ENCODE results near the gene XRRA1. TPM values are rescaled to one million over a fixed set of nuclear protein-coding genes. Genes with fewer than 3 reads are reported as not detected.

XRRA1 gene
- total RNA-seq, 2 donors from 2014 or later, result 7.2 to 9.0 TPM

DNA sequence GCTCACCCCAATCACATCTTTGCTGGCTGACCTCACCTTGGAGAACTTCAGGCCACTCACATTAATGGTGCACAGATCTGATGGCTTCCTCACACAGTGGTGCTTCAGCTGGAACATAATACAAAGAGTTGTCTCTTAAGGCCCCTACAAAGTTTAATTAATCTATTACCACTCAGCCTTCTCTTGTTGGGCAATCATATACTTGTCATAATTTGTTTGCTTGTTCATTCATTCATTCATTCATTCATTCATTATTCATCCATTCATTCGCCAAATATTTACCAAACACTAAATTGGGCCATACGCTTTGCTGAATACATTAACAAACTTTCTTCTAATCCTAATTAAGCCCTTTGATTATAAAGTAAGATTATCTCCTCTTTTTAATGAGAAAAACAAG, 15.1 kb downstream of the XRRA1 start:
- Histone ChIP-seq H3K27me3 (ENCODE audit: control insufficient read depth, insufficient read depth, low read length, poor library complexity, severe bottlenecking) (no peaks in the 10 kb centered on the region), H3K4me3 (ENCODE audit: low read length) (no peak overlapping the region), H3K9ac (ENCODE audit: extremely low read depth, low read length, poor library complexity, severe bottlenecking) (no peak overlapping the region), H3K27ac (ENCODE audit: low read depth, low read length) (no peak overlapping the region), H3K9me3 (ENCODE audit: control insufficient read depth, low read length) (no peaks in the 10 kb centered on the region), H3K36me3 (ENCODE audit: control insufficient read depth, insufficient read depth, low read length) (peaks cover 60% of the 10 kb centered on the region), H3K4me1 (ENCODE audit: control insufficient read depth, insufficient read depth, low read length) (no peaks in the 10 kb centered on the region)
- Mint-ChIP-seq H3K36me3 (ENCODE audit: low read depth) (peaks cover 8% of the 10 kb centered on the region), H3K9me3 (no peaks in the 10 kb centered on the region), H3K4me1 (no peaks in the 10 kb centered on the region), H3K27ac (no peak overlapping the region), H3K4me3 (no peak overlapping the region), H3K27me3 (ENCODE audit: insufficient read depth) (no peaks in the 10 kb centered on the region)
- 100% methylated on average over 1 to 2 of the region's 2 CpGs for WGBS, 2 experiments (ENCODE audit: insufficient coverage in 1 of 2, insufficient read length in 1 of 2)
- no peak for DNase-seq
- TF ChIP-seq, protein P1, sequence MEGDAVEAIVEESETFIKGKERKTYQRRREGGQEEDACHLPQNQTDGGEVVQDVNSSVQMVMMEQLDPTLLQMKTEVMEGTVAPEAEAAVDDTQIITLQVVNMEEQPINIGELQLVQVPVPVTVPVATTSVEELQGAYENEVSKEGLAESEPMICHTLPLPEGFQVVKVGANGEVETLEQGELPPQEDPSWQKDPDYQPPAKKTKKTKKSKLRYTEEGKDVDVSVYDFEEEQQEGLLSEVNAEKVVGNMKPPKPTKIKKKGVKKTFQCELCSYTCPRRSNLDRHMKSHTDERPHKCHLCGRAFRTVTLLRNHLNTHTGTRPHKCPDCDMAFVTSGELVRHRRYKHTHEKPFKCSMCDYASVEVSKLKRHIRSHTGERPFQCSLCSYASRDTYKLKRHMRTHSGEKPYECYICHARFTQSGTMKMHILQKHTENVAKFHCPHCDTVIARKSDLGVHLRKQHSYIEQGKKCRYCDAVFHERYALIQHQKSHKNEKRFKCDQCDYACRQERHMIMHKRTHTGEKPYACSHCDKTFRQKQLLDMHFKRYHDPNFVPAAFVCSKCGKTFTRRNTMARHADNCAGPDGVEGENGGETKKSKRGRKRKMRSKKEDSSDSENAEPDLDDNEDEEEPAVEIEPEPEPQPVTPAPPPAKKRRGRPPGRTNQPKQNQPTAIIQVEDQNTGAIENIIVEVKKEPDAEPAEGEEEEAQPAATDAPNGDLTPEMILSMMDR (conservative IDR thresholded peaks at IDR 0.05), result no peak

DNA sequence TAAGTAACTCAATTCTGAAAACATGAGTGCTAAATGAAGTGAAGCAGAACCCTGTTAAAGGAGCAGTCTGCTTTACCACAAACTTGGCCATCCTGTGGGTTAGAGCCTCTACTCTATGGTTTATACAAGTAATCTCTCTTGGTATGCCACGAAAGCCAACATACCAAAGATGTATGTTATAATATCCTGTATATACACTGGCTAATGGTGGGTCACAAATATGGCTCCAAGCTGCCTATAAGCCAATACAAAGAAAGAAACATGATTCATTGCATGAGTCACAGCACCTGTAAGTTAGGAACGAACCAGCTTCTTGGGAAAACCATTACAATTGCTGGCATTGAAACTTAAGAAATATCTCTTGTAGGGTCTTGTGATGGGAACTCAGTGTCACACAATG, 16.1 kb downstream of the XRRA1 start:
- DNase-seq, result no peak
- Histone ChIP-seq H3K9ac (ENCODE audit: extremely low read depth, low read length, poor library complexity, severe bottlenecking) (no peak overlapping the region), H3K4me1 (ENCODE audit: control insufficient read depth, insufficient read depth, low read length) (no peaks in the 10 kb centered on the region), H3K27ac (ENCODE audit: low read depth, low read length) (no peak overlapping the region), H3K27me3 (ENCODE audit: control insufficient read depth, insufficient read depth, low read length, poor library complexity, severe bottlenecking) (no peaks in the 10 kb centered on the region), H3K4me3 (ENCODE audit: low read length) (no peak overlapping the region), H3K36me3 (ENCODE audit: control insufficient read depth, insufficient read depth, low read length) (peaks cover 60% of the 10 kb centered on the region), H3K9me3 (ENCODE audit: control insufficient read depth, low read length) (no peaks in the 10 kb centered on the region)
- no peak overlapping the region for H3K27ac Mint-ChIP-seq
- no peak overlapping the region for H3K4me3 Mint-ChIP-seq
- WGBS, 2 experiments (ENCODE audit: insufficient coverage in 1 of 2, insufficient read length in 1 of 2), result 75 to 98% methylated on average over 1 to 2 of the region's 2 CpGs
- no peaks in the 10 kb centered on the region for H3K9me3 Mint-ChIP-seq
- H3K27me3 Mint-ChIP-seq (ENCODE audit: insufficient read depth), result no peaks in the 10 kb centered on the region
- H3K4me1 Mint-ChIP-seq, result no peaks in the 10 kb centered on the region
- TF ChIP-seq, protein P1 (conservative IDR thresholded peaks at IDR 0.05), result no peak
- peaks cover 6% of the 10 kb centered on the region for H3K36me3 Mint-ChIP-seq (ENCODE audit: low read depth)

DNA sequence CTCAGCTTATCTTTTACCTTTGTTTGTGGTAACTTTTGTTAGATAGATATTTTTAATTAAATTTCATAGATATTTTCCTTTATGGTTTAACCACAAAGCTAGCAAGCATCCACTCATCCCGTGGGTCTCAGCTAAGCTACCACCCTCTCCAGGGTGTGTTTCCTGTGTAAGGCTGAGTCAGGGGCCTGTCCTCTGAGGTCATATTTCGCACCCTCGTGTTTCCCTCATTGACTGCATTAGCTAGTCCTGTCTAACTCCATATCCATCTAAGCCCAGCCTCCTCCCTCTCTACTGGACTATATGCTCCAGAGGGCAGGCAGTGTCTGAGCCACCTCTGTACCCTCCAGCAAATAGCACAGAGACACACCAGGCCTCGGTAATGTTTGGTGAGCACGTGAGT, 16.7 kb downstream of the XRRA1 start:
- no peaks in the 10 kb centered on the region for H3K4me1 Mint-ChIP-seq
- peaks cover 6% of the 10 kb centered on the region for H3K36me3 Mint-ChIP-seq (ENCODE audit: low read depth)
- H3K27ac ChIP-seq (ENCODE audit: low read depth, low read length), result no peak overlapping the region
- H3K9me3 ChIP-seq (ENCODE audit: control insufficient read depth, low read length), result no peaks in the 10 kb centered on the region
- H3K27me3 Mint-ChIP-seq (ENCODE audit: insufficient read depth), result no peaks in the 10 kb centered on the region
- H3K4me3 Mint-ChIP-seq, result no peak overlapping the region
- WGBS, 2 experiments (ENCODE audit: insufficient coverage in 1 of 2, insufficient read length in 1 of 2), result 89 to 100% methylated on average over 2 to 5 of the region's 5 CpGs
- H3K27ac Mint-ChIP-seq, result no peak overlapping the region
- no peak for DNase-seq
- H3K4me3 ChIP-seq (ENCODE audit: low read length), result no peak overlapping the region
- H3K9me3 Mint-ChIP-seq, result no peaks in the 10 kb centered on the region
- TF ChIP-seq, protein P1 (conservative IDR thresholded peaks at IDR 0.05), result no peak
- no peak overlapping the region for H3K9ac ChIP-seq (ENCODE audit: extremely low read depth, low read length, poor library complexity, severe bottlenecking)
- no peaks in the 10 kb centered on the region for H3K27me3 ChIP-seq (ENCODE audit: control insufficient read depth, insufficient read depth, low read length, poor library complexity, severe bottlenecking)
- H3K36me3 ChIP-seq (ENCODE audit: control insufficient read depth, insufficient read depth, low read length), result peaks cover 60% of the 10 kb centered on the region
- no peaks in the 10 kb centered on the region for H3K4me1 ChIP-seq (ENCODE audit: control insufficient read depth, insufficient read depth, low read length)
